MM.1S (cell line): ENCODE measurements around the gene GLE1.

Experiments
- DNase-seq: peaks from one replicate; pipeline ENCODE4 v3.0.0-alpha.2; 2015
- H2AFZ ChIP-seq: fragments of 300-600 bp; sonication (generic); 2 replicates; pipeline ENCODE4 v1.6.0; 2016; ENCODE audit warnings: antibody characterized with exemption, low read length
- H3F3A ChIP-seq: fragments of 300-600 bp; sonication (generic); 2 replicates; pipeline ENCODE4 v1.6.1; 2016; ENCODE audit warnings: mild to moderate bottlenecking, antibody characterized with exemption, low read length, moderate library complexity, mixed read lengths; ENCODE audit not compliant: insufficient read depth
- H3K27ac ChIP-seq: fragments of 300-600 bp; sonication (generic); 2 replicates; pipeline ENCODE4 v1.5.1; 2016; ENCODE audit warnings: mild to moderate bottlenecking, low read length
- H3K27me3 ChIP-seq: fragments of 300-600 bp; sonication (generic); replicated peaks from 2 replicates; pipeline ENCODE4 v1.6.0; 2016; ENCODE audit warnings: low read length; ENCODE audit not compliant: insufficient read depth
- H3K36me3 ChIP-seq: fragments of 300-600 bp; sonication (generic); replicated peaks from 2 replicates; pipeline ENCODE4 v1.6.1; 2016; ENCODE audit warnings: mild to moderate bottlenecking, low read length, mixed read lengths; ENCODE audit not compliant: insufficient read depth
- H3K4me1 ChIP-seq: fragments of 300-600 bp; sonication (generic); 2 replicates; pipeline ENCODE4 v1.6.1; 2016; ENCODE audit warnings: low read length, mixed read lengths
- H3K4me2 ChIP-seq: fragments of 300-600 bp; sonication (generic); 2 replicates; pipeline ENCODE4 v1.6.0; 2016; ENCODE audit warnings: low read depth, low read length
- H3K4me3 ChIP-seq: fragments of 300-600 bp; sonication (generic); 2 replicates; pipeline ENCODE4 v1.5.1; 2016; ENCODE audit warnings: low read length, mixed read lengths
- H3K79me2 ChIP-seq: fragments of 300-600 bp; sonication (generic); 2 replicates; pipeline ENCODE4 v1.6.1; 2016; ENCODE audit warnings: mixed run types, low read length, mixed read lengths
- H3K9ac ChIP-seq: fragments of 300-600 bp; sonication (generic); 2 replicates; pipeline ENCODE4 v1.6.1; 2016; ENCODE audit warnings: low read length, mixed read lengths
- H3K9me2 ChIP-seq: fragments of 300-600 bp; sonication (generic); replicated peaks from 2 replicates; pipeline ENCODE4 v1.6.1; 2016; ENCODE audit warnings: mild to moderate bottlenecking, low read length, mixed read lengths; ENCODE audit not compliant: insufficient read depth
- H3K9me3 ChIP-seq: fragments of 300-600 bp; sonication (generic); replicated peaks from 2 replicates; pipeline ENCODE4 v1.6.1; 2016; ENCODE audit warnings: mild to moderate bottlenecking, low read length, mixed read lengths; ENCODE audit not compliant: insufficient read depth
- H4K20me1 ChIP-seq: fragments of 300-600 bp; sonication (generic); 2 replicates; pipeline ENCODE4 v1.6.1; 2016; ENCODE audit warnings: mild to moderate bottlenecking, low read length, moderate library complexity, mixed read lengths; ENCODE audit not compliant: insufficient read depth
- EZH2 ChIP-seq: fragments of 300-600 bp; sonication (generic); optimal IDR thresholded peaks from 2 replicates; pipeline ENCODE3; 2017; ENCODE audit warnings: low read depth, mild to moderate bottlenecking, antibody characterized with exemption, low read length, mixed read lengths

GLE1 gene

GRCh38 chr9:128588581-128589233 lies 84.2 kb downstream of the GLE1 start:
- H3F3A ChIP-seq = peaks cover 22% of the 10 kb centered on the region
- H3K4me2 ChIP-seq = no peak overlapping the region
- H3K9me3 ChIP-seq = no peaks in the 10 kb centered on the region
- no peaks in the 10 kb centered on the region for H3K27me3 ChIP-seq
- no peaks in the 10 kb centered on the region for H3K9me2 ChIP-seq
- H3K4me1 ChIP-seq = peaks cover 11% of the 10 kb centered on the region
- H4K20me1 ChIP-seq = no peaks in the 10 kb centered on the region
- TF ChIP-seq EZH2 = no peak
- no peak overlapping the region for H2AFZ ChIP-seq
- 0 out of 2 replicates have a peak, but pooled peaks cover 2% of the 10 kb centered on the region for H3K79me2 ChIP-seq
- no peak for DNase-seq
- no peak overlapping the region for H3K4me3 ChIP-seq
- H3K27ac ChIP-seq = no peak overlapping the region
- H3K36me3 ChIP-seq = peaks cover 11% of the 10 kb centered on the region; the same call in 1 of the 2 replicates
- H3K9ac ChIP-seq = no peak overlapping the region
